PC-3 (cell line): ENCODE measurements around the gene AKAP13.

Experiments
- EZH2 ChIP-seq: fragments of 300-600 bp; sonication (generic); IDR thresholded peaks from one replicate; pipeline ENCODE4 v1.6.1; 2017; ENCODE audit warnings: antibody characterized with exemption, mild to moderate bottlenecking, low read length; ENCODE audit not compliant: unreplicated experiment
- EZH2phosphoT487 ChIP-seq: fragments of 300-600 bp; sonication (generic); IDR thresholded peaks from 2 replicates; pipeline ENCODE4 v1.6.1; 2018; ENCODE audit warnings: mild to moderate bottlenecking, antibody characterized with exemption, low read length, borderline replicate concordance
- TF ChIP-seq, protein P1 (sequence below): fragments of 300-600 bp; sonication (generic); conservative IDR thresholded peaks from 2 replicates; pipeline ENCODE4 v1.5.1; 2017; ENCODE audit warnings: antibody characterized with exemption, low read depth, mild to moderate bottlenecking, low read length

DNA sequence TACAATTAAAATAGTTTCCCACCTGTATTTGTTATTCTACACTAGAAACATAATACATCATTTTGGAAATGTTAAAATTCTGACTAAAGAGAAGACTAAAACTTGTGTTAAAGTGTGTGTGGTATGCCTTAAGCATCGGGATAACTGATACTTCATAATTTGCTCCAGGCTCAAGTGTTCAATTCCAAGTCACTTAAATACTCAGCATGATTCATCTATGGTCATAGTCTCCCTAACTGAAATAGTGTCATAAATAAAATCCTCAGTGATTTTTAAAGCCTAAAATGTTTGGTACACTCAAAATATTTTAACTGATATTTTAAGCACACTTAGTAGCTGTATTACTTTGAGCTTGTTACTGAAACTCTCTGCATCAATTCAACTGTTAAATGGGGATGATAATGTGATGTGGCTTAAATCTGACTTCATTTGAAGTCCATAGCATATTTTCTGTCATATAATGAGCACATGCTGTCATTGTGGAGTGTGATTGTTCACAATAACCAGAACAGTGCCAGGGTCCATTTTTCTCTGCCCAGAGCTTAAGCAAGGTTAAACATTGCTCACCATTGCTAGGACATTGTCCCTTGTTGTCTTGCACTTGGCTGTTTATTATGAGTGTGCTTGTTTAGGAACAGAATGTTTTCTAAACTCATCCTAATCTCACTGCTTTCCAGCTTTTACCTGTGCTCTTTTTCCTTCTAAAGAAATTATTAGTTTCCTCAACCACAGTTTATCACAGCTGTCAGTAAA is 292.1 kb downstream of the AKAP13 start:
- TF ChIP-seq, protein P1, sequence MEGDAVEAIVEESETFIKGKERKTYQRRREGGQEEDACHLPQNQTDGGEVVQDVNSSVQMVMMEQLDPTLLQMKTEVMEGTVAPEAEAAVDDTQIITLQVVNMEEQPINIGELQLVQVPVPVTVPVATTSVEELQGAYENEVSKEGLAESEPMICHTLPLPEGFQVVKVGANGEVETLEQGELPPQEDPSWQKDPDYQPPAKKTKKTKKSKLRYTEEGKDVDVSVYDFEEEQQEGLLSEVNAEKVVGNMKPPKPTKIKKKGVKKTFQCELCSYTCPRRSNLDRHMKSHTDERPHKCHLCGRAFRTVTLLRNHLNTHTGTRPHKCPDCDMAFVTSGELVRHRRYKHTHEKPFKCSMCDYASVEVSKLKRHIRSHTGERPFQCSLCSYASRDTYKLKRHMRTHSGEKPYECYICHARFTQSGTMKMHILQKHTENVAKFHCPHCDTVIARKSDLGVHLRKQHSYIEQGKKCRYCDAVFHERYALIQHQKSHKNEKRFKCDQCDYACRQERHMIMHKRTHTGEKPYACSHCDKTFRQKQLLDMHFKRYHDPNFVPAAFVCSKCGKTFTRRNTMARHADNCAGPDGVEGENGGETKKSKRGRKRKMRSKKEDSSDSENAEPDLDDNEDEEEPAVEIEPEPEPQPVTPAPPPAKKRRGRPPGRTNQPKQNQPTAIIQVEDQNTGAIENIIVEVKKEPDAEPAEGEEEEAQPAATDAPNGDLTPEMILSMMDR: no peak
- TF ChIP-seq EZH2 (no peak), EZH2phosphoT487 (no peak)
